Trophoblast cell (in vitro differentiated cells and primary cell): ENCODE measurements around the gene HLA-DPA1.

ENCODE experiments used
- DNase-seq, 2 donors: peaks; one replicate each; pipeline ENCODE4 v3.0.0-alpha.2; 2016
- H2AFZ ChIP-seq: 2 replicates; pipeline ENCODE4 v1.6.1; 2013; ENCODE audit warnings: low read length, moderate library complexity, mild to moderate bottlenecking; ENCODE audit not compliant: insufficient read depth, poor library complexity
- H2AK5ac ChIP-seq: 2 replicates; pipeline ENCODE4 v1.6.1; 2013; ENCODE audit warnings: mild to moderate bottlenecking, low read length
- H2BK120ac ChIP-seq: 2 replicates; pipeline ENCODE4 v1.6.1; 2013; ENCODE audit warnings: low read length, mild to moderate bottlenecking, moderate library complexity; ENCODE audit not compliant: insufficient read depth, poor library complexity
- H2BK12ac ChIP-seq: 2 replicates; pipeline ENCODE4 v1.6.1; 2013; ENCODE audit warnings: mild to moderate bottlenecking, low read length, moderate library complexity
- H2BK5ac ChIP-seq: 2 replicates; pipeline ENCODE4 v1.6.1; 2013; ENCODE audit warnings: low read length, low read depth, moderate library complexity, mild to moderate bottlenecking; ENCODE audit not compliant: poor library complexity
- H3K14ac ChIP-seq: 2 replicates; pipeline ENCODE4 v1.6.1; 2013; ENCODE audit warnings: mild to moderate bottlenecking, low read length
- H3K18ac ChIP-seq: 2 replicates; pipeline ENCODE4 v1.6.1; 2013; ENCODE audit warnings: mild to moderate bottlenecking, low read length
- H3K23ac ChIP-seq: 2 replicates; pipeline ENCODE4 v1.6.1; 2013; ENCODE audit warnings: low read length
- H3K27ac ChIP-seq: 2 replicates; pipeline ENCODE4 v1.5.1; 2013; ENCODE audit warnings: low read depth, mild to moderate bottlenecking, inconsistent platforms, low read length, moderate library complexity
- H3K27me3 ChIP-seq: 2 replicates; pipeline ENCODE4 v1.6.1; 2013; ENCODE audit warnings: inconsistent platforms, mild to moderate bottlenecking, low read length, moderate library complexity; ENCODE audit not compliant: insufficient read depth
- H3K36me3 ChIP-seq, 2 experiments: 1 replicate in 1 of 2; 2 replicates in 1 of 2; pipeline ENCODE4 v1.6.1; 2013; ENCODE audit warnings: low read length in 2 of 2, mild to moderate bottlenecking in 2 of 2, moderate library complexity in 1 of 2; ENCODE audit not compliant: insufficient read depth in 2 of 2, control insufficient read depth in 1 of 2
- H3K4ac ChIP-seq: 2 replicates; pipeline ENCODE4 v1.6.1; 2013; ENCODE audit warnings: low read depth, mild to moderate bottlenecking, low read length, moderate library complexity
- H3K4me1 ChIP-seq, 2 experiments: 1 replicate in 1 of 2; 2 replicates in 1 of 2; pipeline ENCODE4 v1.6.1; 2013; ENCODE audit warnings: low read length in 2 of 2, mild to moderate bottlenecking in 2 of 2, moderate library complexity in 1 of 2; ENCODE audit not compliant: insufficient read depth in 2 of 2, control insufficient read depth in 1 of 2
- H3K4me2 ChIP-seq: 2 replicates; pipeline ENCODE4 v1.6.1; 2013; ENCODE audit warnings: inconsistent platforms, mild to moderate bottlenecking, low read length, moderate library complexity
- H3K4me3 ChIP-seq: 2 replicates; pipeline ENCODE4 v1.5.1; 2013; ENCODE audit warnings: mild to moderate bottlenecking, low read depth, low read length, inconsistent platforms
- H3K79me1 ChIP-seq: one replicate; pipeline ENCODE4 v1.6.1; 2013; ENCODE audit warnings: low read length
- H3K79me2 ChIP-seq: 2 replicates; pipeline ENCODE4 v1.6.1; 2013; ENCODE audit warnings: low read length, mild to moderate bottlenecking; ENCODE audit not compliant: control insufficient read depth, insufficient read depth, poor library complexity
- H3K9ac ChIP-seq: 2 replicates; pipeline ENCODE4 v1.6.1; 2013; ENCODE audit warnings: mild to moderate bottlenecking, low read length
- H3K9me3 ChIP-seq: 2 replicates; pipeline ENCODE4 v1.6.1; 2013; ENCODE audit warnings: low read depth, mild to moderate bottlenecking, control low read depth, inconsistent platforms, low read length; ENCODE audit not compliant: insufficient read depth
- H4K12ac ChIP-seq: 2 replicates; pipeline ENCODE4 v1.6.1; 2013; ENCODE audit warnings: low read depth, mild to moderate bottlenecking, low read length, moderate library complexity
- H4K8ac ChIP-seq: 2 replicates; pipeline ENCODE4 v1.6.1; 2013; ENCODE audit warnings: low read depth, mild to moderate bottlenecking, low read length, moderate library complexity
- H4K91ac ChIP-seq: one replicate; pipeline ENCODE4 v1.6.1; 2013; ENCODE audit warnings: low read depth, mild to moderate bottlenecking, low read length, moderate library complexity
- WGBS: extraction: QIAGEN DNeasy Blood & Tissue Kit; methylation state at CpG from one replicate; pipeline ENCODE4 v1.1.7; 2013; ENCODE audit warnings: missing lambda C conversion rate; ENCODE audit not compliant: insufficient read length, insufficient coverage; ENCODE audit errors: extremely low coverage; 5-methylcytosine and 5-hydroxymethylcytosine counted together

The HLA-DPA1 gene

DNA sequence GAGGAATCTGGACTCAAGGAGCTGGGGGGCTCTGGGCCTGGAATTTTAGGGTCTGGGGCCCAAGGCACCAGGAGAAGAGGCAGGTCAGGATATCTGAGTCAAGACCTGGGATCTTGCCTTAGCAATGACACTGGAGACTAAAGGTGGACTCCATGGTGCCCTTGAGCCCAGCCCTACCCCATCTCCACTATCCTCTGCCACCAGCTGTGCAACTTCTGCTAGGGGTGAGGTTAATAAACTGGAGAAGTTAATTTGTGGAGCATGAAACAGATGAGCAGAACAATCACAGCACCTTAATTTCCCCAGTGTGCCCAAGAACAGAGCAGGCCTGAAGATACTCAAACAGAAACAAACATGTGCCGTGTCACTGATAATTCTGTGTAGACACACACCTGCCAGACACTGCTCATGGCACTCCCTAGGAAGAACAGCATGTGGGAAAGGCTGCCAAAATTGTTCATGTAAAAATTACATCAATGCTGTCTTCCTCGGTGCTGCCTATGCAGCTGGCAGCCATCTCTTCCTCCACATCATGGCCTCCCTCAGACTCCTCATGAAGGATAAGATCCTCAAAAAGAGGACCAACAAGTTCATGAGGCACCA, 5.6 kb upstream of the HLA-DPA1 start:
- H3K79me1 ChIP-seq = peaks cover 4% of the 10 kb centered on the region
- DNase-seq = no peak
- H3K4me3 ChIP-seq = no peak overlapping the region
- no peak overlapping the region for H4K91ac ChIP-seq
- no peak overlapping the region for H3K9ac ChIP-seq
- no peak overlapping the region for H2BK120ac ChIP-seq
- peaks cover 5 to 7% of the 10 kb centered on the region in 2 experiments for H3K4me1 ChIP-seq
- no peak overlapping the region for H2BK5ac ChIP-seq
- H3K27me3 ChIP-seq = no peaks in the 10 kb centered on the region
- no peak overlapping the region for H3K27ac ChIP-seq
- H3K18ac ChIP-seq = no peak overlapping the region
- H3K23ac ChIP-seq = no peak overlapping the region
- no peak overlapping the region for H4K8ac ChIP-seq
- H3K36me3 ChIP-seq = no peaks in the 10 kb centered on the region
- H2AK5ac ChIP-seq = no peak overlapping the region
- no CpG with 5 or more reads among the region's 2 CpGs for WGBS
- peaks cover 2% of the 10 kb centered on the region for H3K79me2 ChIP-seq
- H3K14ac ChIP-seq = no peak overlapping the region
- no peak overlapping the region for H2BK12ac ChIP-seq
- no peak overlapping the region for H3K4ac ChIP-seq
- H2AFZ ChIP-seq = no peak overlapping the region
- H4K12ac ChIP-seq = no peak overlapping the region
- H3K4me2 ChIP-seq = no peak overlapping the region
- H3K9me3 ChIP-seq = no peaks in the 10 kb centered on the region

DNA sequence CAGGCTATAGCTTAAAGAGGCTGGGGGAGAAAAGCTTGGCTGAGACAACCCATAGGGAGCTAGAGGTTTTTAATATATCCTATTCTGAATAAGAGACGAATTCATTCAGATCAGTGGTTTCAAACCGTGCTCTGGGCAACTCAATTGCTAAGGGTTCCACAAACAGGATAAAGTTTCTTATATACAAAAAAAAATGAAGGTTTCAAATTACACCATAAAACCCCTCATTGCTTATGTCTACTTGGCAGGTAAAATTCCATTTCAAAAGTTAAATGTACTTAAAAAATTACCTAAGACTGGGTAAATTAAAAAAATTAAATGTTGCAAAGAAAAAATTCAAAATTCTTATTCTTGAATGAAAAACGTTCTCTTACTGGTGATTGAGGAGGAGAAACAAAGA, 5.0 kb upstream of the HLA-DPA1 start:
- Histone ChIP-seq H3K23ac (no peak overlapping the region), H3K79me1 (peaks cover 4% of the 10 kb centered on the region), H2AFZ (no peak overlapping the region), H4K8ac (no peak overlapping the region), H3K27ac (no peak overlapping the region), H3K9ac (no peak overlapping the region), H3K79me2 (peaks cover 2% of the 10 kb centered on the region), H3K4me2 (no peak overlapping the region), H2BK120ac (no peak overlapping the region), H2BK5ac (no peak overlapping the region), H3K4me3 (no peak overlapping the region), H3K14ac (no peak overlapping the region), H3K4me1 (peaks cover 5 to 7% of the 10 kb centered on the region in 2 experiments), H4K91ac (no peak overlapping the region), H3K18ac (no peak overlapping the region), H3K27me3 (no peaks in the 10 kb centered on the region), H3K4ac (no peak overlapping the region), H2AK5ac (no peak overlapping the region), H3K36me3 (no peaks in the 10 kb centered on the region), H4K12ac (no peak overlapping the region), H3K9me3 (no peaks in the 10 kb centered on the region), H2BK12ac (no peak overlapping the region)
- no peak for DNase-seq
- WGBS = no CpG with 5 or more reads among the region's 3 CpGs

DNA sequence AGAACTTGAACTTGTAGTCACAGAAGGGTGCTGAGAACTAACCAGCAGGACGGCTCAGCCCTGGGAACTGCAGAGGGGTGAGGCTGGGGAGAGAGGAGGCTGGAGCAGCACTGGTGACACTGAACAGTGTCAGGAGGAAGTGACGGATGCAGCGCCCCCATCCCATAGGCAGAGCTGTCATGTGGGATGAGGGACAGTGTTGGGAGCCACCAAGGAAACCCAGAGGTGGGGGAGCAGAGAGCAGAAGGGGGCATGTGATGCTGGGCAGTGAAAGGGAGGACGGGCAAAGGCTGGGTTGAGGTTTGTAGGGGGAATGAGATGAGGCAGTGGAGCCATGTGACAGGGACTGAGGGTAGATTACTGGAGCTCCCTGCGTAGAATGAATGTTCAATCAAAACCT, 4.5 kb upstream of the HLA-DPA1 start:
- no peak overlapping the region for H3K4me2 ChIP-seq
- DNase-seq = no peak
- H2AFZ ChIP-seq = no peak overlapping the region
- peaks cover 2% of the 10 kb centered on the region for H3K79me2 ChIP-seq
- H3K4ac ChIP-seq = no peak overlapping the region
- no peaks in the 10 kb centered on the region for H3K27me3 ChIP-seq
- H3K23ac ChIP-seq = no peak overlapping the region
- no CpG with 5 or more reads among the region's 5 CpGs for WGBS
- H3K4me1 ChIP-seq = peaks cover 5 to 7% of the 10 kb centered on the region in 2 experiments
- no peak overlapping the region for H4K8ac ChIP-seq
- no peak overlapping the region for H2BK12ac ChIP-seq
- no peak overlapping the region for H2BK120ac ChIP-seq
- H4K91ac ChIP-seq = no peak overlapping the region
- H2BK5ac ChIP-seq = no peak overlapping the region
- H3K18ac ChIP-seq = no peak overlapping the region
- no peak overlapping the region for H3K4me3 ChIP-seq
- no peak overlapping the region for H4K12ac ChIP-seq
- H3K14ac ChIP-seq = no peak overlapping the region
- H3K9me3 ChIP-seq = no peaks in the 10 kb centered on the region
- peaks cover 4% of the 10 kb centered on the region for H3K79me1 ChIP-seq
- no peak overlapping the region for H2AK5ac ChIP-seq
- H3K9ac ChIP-seq = no peak overlapping the region
- no peak overlapping the region for H3K27ac ChIP-seq
- H3K36me3 ChIP-seq = no peaks in the 10 kb centered on the region

DNA sequence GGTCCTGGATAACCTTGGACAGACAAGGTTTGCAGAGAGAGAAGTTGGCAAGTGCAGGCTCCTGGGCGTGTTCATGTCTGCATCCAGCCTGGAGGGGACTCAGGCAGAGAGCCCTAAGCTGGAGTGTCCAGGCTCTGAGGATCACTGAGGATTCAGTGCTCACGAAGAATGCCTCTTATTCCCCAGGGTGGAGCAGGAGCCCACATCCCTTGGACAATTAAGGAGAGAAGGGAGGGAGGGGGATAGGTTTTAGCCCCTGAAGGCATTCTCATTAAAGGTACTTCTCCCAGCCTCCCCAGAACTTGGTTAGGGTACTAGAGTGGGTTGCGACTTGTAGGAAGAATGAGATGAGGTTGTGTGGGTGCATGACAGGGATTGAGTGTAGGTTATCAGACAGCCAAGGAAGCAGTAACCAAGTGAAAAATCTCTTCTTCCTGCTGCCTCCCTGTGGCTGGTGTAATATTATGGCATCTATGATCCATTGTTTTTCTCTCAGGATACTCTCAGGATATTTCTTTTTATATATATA, 3.0 kb upstream of the HLA-DPA1 start:
- Histone ChIP-seq H3K9me3 (no peaks in the 10 kb centered on the region), H3K4me1 (peaks cover 5 to 7% of the 10 kb centered on the region in 2 experiments), H2AK5ac (no peak overlapping the region), H3K4me3 (no peak overlapping the region), H4K91ac (no peak overlapping the region), H3K14ac (no peak overlapping the region), H3K4ac (no peak overlapping the region), H2BK120ac (no peak overlapping the region), H3K18ac (no peak overlapping the region), H2BK12ac (no peak overlapping the region), H4K8ac (no peak overlapping the region), H2AFZ (no peak overlapping the region), H3K36me3 (no peaks in the 10 kb centered on the region), H2BK5ac (no peak overlapping the region), H3K27me3 (no peaks in the 10 kb centered on the region), H3K9ac (no peak overlapping the region), H3K79me1 (peaks cover 4% of the 10 kb centered on the region), H3K23ac (no peak overlapping the region), H3K27ac (no peak overlapping the region), H4K12ac (no peak overlapping the region), H3K4me2 (no peak overlapping the region), H3K79me2 (peaks cover 2% of the 10 kb centered on the region)
- no peak for DNase-seq
- WGBS = no CpG with 5 or more reads among the region's 3 CpGs
